ENCODE results near the gene SPATA2L. TPM values are rescaled to one million over a fixed set of nuclear protein-coding genes. Genes with fewer than 3 reads are reported as not detected.
"Not testable (repeated sequence)": the region's sequence is repeated elsewhere in the genome, so short reads cannot be mapped to it uniquely, and the experiment has no call there.

Gene SPATA2L
- total RNA-seq, 1 donor from 2014 or later: 12.1 TPM

DNA sequence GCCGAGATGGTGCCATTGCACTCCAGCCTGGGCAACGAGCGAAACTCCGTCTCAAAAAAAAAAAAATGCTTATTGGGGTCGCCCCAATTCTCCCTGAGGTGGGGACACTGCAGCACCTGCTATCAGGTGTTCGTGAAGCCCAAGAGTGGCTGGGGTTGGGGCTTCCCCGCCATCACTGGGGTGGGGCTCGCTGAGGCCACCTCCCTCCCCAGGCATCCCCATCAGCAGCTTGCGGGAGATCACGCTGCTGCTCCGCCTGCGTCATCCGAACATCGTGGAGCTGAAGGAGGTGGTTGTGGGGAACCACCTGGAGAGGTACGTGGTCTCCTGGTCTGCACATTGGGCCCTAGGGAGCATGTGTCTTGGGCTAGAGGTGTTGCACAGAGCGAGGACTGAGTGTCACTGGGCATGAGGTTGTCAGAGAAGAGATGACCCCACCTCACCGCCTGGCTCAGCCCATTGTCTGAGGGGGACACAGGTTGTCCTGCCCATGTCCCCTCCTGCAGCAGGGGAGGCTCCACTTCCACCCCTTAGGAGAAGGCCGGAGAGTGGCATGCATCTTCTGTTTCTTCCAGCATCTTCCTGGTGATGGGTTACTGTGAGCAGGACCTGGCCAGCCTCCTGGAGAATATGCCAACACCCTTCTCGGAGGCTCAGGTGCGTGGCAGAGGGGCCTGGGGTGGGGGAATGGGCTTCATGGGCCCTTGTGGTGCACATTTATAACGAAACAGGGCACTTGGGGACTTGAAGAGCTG lies 10.1 kb downstream of the SPATA2L start:
- no peaks in the 10 kb centered on the region for H3K27me3 ChIP-seq (ENCODE audit: control insufficient read depth, insufficient read depth, low read length)
- no peak overlapping the region for H3K4me3 ChIP-seq (ENCODE audit: low read depth, low read length)
- H3K36me3 ChIP-seq (ENCODE audit: control insufficient read depth, insufficient read depth, low read length): peaks cover 44% of the 10 kb centered on the region
- peak; percentile 58 for FAIRE-seq
- DNase-seq (ENCODE audit: low read depth): no peak
- no peak for TF ChIP-seq CTCF (IDR thresholded peaks at IDR 0.05; ENCODE audit: insufficient read depth, low read length, severe bottlenecking)

- no peak for DNase-seq (ENCODE audit: low read depth)
- no peak for FAIRE-seq
- no peak overlapping the region for H3K4me3 ChIP-seq (ENCODE audit: low read depth, low read length)
- TF ChIP-seq CTCF (IDR thresholded peaks at IDR 0.05; ENCODE audit: insufficient read depth, low read length, severe bottlenecking): no peak
- no peaks in the 10 kb centered on the region for H3K27me3 ChIP-seq (ENCODE audit: control insufficient read depth, insufficient read depth, low read length)
- peaks cover 42% of the 10 kb centered on the region for H3K36me3 ChIP-seq (ENCODE audit: control insufficient read depth, insufficient read depth, low read length)
Measured at GRCh38 chr16:89690392-89690901, 11.1 kb downstream of the SPATA2L start.

DNA sequence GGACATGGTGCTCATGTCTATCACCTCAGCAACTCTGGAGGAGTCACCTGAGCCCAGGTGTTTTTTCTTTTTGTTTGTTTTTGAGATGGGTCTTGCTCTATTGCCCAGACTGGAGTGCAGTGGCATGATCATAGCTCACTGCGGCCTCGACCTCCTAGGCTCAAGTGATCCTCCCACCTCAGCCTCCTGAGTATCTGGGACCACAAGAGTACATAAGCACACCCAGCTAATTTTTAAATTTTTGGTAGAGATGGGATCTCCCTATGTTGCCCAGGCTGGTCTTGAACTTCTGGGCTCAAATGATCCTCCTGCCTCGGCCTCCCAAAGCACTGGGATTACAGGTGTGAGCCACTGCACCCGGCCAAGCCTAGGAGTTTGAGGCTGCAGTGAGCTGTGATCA lies 11.9 kb downstream of the SPATA2L start:
- DNase-seq (ENCODE audit: low read depth); H3K4me3 ChIP-seq (ENCODE audit: low read depth, low read length); FAIRE-seq; H3K27me3 ChIP-seq (ENCODE audit: control insufficient read depth, insufficient read depth, low read length): not testable (repeated sequence)
- peaks cover 38% of the 10 kb centered on the region for H3K36me3 ChIP-seq (ENCODE audit: control insufficient read depth, insufficient read depth, low read length)

DNA sequence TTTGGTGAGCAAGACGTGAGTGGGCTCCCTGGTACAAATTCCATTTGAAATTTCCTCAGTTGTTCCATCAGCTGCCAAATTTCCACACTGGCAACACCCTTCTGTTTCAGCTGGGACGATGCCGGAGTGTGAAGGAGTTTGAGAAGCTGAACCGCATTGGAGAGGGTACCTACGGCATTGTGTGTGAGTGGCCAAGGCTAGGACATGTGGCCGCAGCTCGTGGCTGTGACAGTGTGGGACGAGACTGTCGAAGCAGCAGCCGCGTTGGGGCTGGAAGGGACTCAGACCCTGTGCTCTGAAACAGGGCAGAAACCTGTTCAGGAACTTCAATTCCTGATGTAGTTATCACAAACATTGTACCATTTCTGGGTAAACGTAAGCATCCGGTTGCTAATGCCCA lies 12.4 kb downstream of the SPATA2L start:
- no peak for TF ChIP-seq CTCF (IDR thresholded peaks at IDR 0.05; ENCODE audit: insufficient read depth, low read length, severe bottlenecking)
- H3K4me3 ChIP-seq (ENCODE audit: low read depth, low read length): no peak overlapping the region
- no peak for DNase-seq (ENCODE audit: low read depth)

GRCh38 chr16:89688395-89688794 lies 13.1 kb downstream of the SPATA2L start:
- Histone ChIP-seq H3K27me3 (ENCODE audit: control insufficient read depth, insufficient read depth, low read length) (no peaks in the 10 kb centered on the region), H3K4me3 (ENCODE audit: low read depth, low read length) (no peak overlapping the region), H3K36me3 (ENCODE audit: control insufficient read depth, insufficient read depth, low read length) (peaks cover 29% of the 10 kb centered on the region)
- FAIRE-seq (no peak), DNase-seq (ENCODE audit: low read depth) (no peak)
- TF ChIP-seq CTCF (IDR thresholded peaks at IDR 0.05; ENCODE audit: insufficient read depth, low read length, severe bottlenecking): no peak

More for the DNA sequence above, 12.4 kb downstream of the SPATA2L start:
- no peaks in the 10 kb centered on the region for H3K27me3 ChIP-seq (ENCODE audit: control insufficient read depth, insufficient read depth, low read length)
- H3K36me3 ChIP-seq (ENCODE audit: control insufficient read depth, insufficient read depth, low read length): peaks cover 36% of the 10 kb centered on the region
- FAIRE-seq: no peak

GRCh38 chr16:89687092-89687940 lies 14.2 kb downstream of the SPATA2L start:
- Histone ChIP-seq H3K27me3 (ENCODE audit: control insufficient read depth, insufficient read depth, low read length) (no peaks in the 10 kb centered on the region), H3K4me3 (ENCODE audit: low read depth, low read length) (peak overlapping the region; percentile 88), H3K36me3 (ENCODE audit: control insufficient read depth, insufficient read depth, low read length) (peaks cover 23% of the 10 kb centered on the region)
- FAIRE-seq: peak; percentile 50
- DNase-seq (ENCODE audit: low read depth): peak; percentile 45
- TF ChIP-seq CTCF (IDR thresholded peaks at IDR 0.05; ENCODE audit: insufficient read depth, low read length, severe bottlenecking): peak; percentile 9
